Stimulated activated CD8-positive, alpha-beta memory T cell treated with anti-CD3 and anti-CD28 coated beads, Interleukin-4, amount 100 ng/mL, for 24 hours (primary cell): ENCODE measurements around the gene PTPRC.
"Not testable (repeated sequence)": the region's sequence is repeated elsewhere in the genome, so short reads cannot be mapped to it uniquely, and the experiment has no call there.

ENCODE experiments used
- DNase-seq: peaks from one replicate; pipeline ENCODE4 v3.0.0-alpha.2; 2020; ENCODE audit warnings: low read depth

The PTPRC gene

GRCh38 chr1:198638894-198639635 is at the start of gene PTPRC:
Gene PTPRC, plus strand, starts transcription at chr1:198639040. Its CDS starts 229 bp downstream, at chr1:198639269.
- no peak for DNase-seq

- no peak for DNase-seq
Observed at GRCh38 chr1:198590454-198590853, 48.4 kb upstream of the PTPRC start.

- DNase-seq: no peak
Observed at GRCh38 chr1:198595765-198596164, 43.1 kb upstream of the PTPRC start.

GRCh38 chr1:198597690-198598430 is 41.0 kb upstream of the PTPRC start:
- no peak for DNase-seq

- DNase-seq: no peak
Observed at GRCh38 chr1:198598796-198599321, 40.0 kb upstream of the PTPRC start.

GRCh38 chr1:198599749-198600148 is 39.1 kb upstream of the PTPRC start:
- DNase-seq: no peak

- no peak for DNase-seq
Observed at GRCh38 chr1:198600906-198601305, 37.9 kb upstream of the PTPRC start.

- DNase-seq: not testable (repeated sequence)
Observed at GRCh38 chr1:198601310-198601709, 37.5 kb upstream of the PTPRC start.

GRCh38 chr1:198601936-198602889 is 36.6 kb upstream of the PTPRC start:
- DNase-seq: no peak

- DNase-seq: no peak
Observed at GRCh38 chr1:198604975-198605374, 33.9 kb upstream of the PTPRC start.

- no peak for DNase-seq
Observed at GRCh38 chr1:198605406-198605805, 33.4 kb upstream of the PTPRC start.

GRCh38 chr1:198606020-198606438 is 32.8 kb upstream of the PTPRC start:
- DNase-seq: no peak

- no peak for DNase-seq
Observed at GRCh38 chr1:198607714-198608113, 31.1 kb upstream of the PTPRC start.

- no peak for DNase-seq
Observed at GRCh38 chr1:198610362-198610761, 28.5 kb upstream of the PTPRC start.

- no peak for DNase-seq
Observed at GRCh38 chr1:198611219-198611618, 27.6 kb upstream of the PTPRC start.

GRCh38 chr1:198612471-198613260 is 26.2 kb upstream of the PTPRC start:
- no peak for DNase-seq

GRCh38 chr1:198617406-198617805 is 21.4 kb upstream of the PTPRC start:
- no peak for DNase-seq

GRCh38 chr1:198619375-198620140 is 19.3 kb upstream of the PTPRC start:
- DNase-seq: no peak

GRCh38 chr1:198620218-198620617 is 18.6 kb upstream of the PTPRC start:
- no peak for DNase-seq
